Muscle of arm (tissue), 12 donors: Measurements from ENCODE around the gene MRRF. TPM values are rescaled to one million over a fixed set of nuclear protein-coding genes. Genes with fewer than 3 reads are reported as not detected.
"Not testable (repeated sequence)": the region's sequence is repeated elsewhere in the genome, so short reads cannot be mapped to it uniquely, and the experiment has no call there.

Source experiments
- DNase-seq: peaks from one replicate; pipeline ENCODE4 v3.0.0-alpha.2; 2013
- polyA plus RNA-seq, 12 donors: library from polyadenylated mRNA; unstranded; fragments of 120-200 nt; gene quantifications; one replicate each; pipeline ENCODE4 v1.2.1, GENCODE V29; 2013; ENCODE audit not compliant: insufficient read length in 12 of 12

Gene MRRF
- polyA plus RNA-seq, 12 donors = 22.2 to 40.0 (median 29.2) TPM; not detected in 1

DNA sequence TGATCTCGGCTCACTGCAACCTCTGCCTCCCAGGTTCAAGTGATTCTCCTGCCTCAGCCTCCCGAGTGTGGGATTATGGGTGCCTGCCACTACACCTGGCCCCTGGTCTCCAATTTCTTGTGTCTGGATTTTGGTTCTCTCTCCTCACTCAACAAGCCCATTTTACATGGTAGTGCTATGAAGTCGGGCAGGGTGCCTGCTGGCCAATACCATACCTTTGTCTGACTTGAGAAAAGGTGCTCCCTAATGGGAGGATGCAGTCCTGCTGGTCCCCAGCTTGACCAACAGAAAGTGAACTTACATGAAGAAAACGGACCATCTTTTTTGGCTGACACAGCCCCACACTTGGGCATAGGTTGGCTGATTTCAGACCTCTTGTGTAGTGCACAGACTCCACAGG is 84.5 kb downstream of the MRRF start:
- DNase-seq = no peak

DNA sequence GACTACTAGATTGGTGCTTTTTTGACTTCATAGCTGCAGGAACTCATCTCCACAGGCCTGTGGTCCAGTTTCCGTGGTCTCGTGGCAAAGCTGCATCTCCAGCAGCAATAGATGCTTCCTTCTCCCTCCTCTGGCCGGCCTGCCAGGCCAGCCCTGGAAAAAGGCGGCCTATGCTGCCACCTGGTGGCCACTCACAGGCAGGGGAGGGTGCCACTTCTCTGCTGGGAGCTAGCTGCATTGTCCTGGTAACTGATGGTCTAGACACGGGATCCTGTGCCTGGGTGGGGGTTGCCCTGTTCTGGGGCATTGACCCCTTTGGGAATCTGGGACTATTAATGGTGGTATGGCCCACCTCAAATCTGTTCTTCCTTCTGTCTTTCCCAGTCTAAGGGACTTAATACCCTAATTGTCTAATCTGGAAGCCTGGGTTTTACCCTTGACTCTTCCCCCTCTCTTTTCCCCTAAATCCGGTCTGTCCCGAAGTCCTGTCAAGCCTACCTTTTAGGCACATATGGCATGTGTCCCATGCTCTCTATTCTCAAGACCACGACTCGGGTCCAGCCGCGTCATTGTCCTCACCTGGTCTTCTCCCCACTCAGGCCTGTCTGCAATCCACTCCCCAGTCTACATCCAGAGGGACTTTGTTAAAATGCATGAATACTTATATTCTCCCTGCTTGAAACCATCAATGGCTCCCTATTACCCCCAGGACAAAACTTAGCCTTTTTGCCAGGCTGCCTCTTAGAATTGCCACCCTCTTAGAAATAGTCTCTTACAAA is 86.1 kb downstream of the MRRF start:
- peak; percentile 84 for DNase-seq

DNA sequence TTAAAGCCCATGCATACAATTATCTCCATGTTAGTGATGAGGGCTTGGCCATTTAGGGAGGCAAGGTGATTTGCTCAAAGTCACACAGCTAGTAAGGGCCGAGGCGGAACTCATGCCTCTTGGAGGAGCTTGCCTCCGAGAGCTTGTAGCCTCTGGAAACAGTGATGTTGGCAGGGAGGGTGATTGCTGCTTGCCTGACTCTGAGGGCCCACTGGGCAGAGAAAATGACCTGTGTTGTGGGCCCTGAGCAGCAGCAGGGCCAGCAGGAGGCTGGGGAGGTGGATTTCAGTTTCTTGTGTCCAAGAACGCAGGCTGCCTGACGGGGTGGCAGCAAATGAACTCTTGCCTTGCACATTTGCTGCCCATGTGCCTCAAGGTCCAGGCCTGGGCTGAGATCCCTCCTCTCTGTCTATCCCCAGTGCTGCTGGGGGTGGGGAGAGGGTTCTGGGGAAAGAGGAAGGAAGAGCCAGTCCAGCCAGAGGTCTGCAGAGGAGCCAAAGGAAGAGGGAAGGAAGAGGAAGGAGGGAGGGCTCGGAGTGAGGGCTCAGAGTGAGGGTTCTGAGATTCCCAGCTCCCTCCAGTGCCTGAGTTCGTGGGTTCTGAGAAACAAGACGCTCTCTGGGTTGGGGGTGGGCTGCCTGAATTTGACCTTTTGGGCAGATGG is 90.0 kb downstream of the MRRF start:
- DNase-seq = no peak

DNA sequence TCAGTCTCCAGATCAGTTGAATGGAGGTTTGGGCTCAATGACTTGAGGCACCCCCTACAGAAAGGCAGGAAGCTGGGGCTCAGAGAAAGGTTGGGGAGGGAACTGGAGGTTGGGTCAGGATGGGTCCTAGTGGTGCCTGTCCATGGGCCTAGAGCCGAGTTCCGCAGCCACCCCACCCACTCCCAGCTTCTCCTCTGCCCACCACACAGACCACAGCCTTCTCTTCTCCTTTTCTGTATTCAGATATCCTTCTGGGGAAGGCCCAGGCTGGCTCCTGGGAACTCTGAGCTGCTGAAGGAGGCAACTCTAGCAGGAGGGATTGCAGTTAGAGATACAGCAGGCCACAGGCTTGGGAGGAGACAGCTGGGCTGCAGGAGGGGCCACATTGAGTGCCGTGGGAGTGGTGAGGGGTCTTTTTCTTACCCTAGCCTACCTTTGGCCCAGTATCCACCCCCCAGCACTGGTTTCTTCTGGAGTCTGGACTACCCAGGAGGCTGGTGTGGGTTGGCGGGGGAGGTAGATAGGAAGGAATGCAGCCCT is 90.7 kb downstream of the MRRF start:
- no peak for DNase-seq

DNA sequence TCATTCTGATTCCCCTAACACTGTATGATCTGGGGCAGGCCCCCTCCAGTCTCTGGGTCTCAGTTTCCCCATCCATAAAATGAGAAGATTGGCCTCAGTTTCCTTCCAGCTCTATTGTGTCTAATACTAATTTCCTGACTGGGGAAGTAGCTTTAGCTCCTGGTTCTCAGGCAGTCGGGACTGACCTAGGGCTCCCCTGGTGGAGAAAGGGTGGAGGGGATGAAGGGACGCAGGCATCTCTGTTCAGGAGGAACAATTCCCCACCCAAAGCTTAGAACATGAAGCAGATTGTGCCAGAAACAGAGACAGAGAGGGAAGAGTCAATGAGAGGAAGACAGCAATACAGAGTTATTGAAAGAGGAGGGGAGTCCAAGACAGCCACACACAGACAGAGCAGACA is 91.9 kb downstream of the MRRF start:
- DNase-seq = no peak

DNA sequence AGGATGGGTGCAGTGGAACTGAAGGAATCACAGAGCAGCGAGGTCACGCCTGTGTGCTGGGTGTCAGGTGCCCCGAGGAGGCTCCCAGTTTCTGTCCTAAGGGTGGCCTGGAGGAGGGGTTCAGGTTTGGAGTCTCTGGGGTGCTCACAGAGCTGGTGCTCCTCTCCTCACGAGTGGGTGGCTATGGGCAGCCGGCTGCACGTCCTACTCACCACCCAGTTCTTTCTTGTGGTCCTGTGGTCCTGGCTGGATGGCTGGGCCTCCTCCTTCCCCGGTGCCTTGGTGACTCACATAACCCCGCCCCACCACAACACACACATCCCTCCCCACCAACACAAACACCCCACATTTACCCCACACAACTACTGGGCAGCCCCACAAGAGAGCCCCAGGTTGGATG is 96.2 kb downstream of the MRRF start:
- DNase-seq = no peak

DNA sequence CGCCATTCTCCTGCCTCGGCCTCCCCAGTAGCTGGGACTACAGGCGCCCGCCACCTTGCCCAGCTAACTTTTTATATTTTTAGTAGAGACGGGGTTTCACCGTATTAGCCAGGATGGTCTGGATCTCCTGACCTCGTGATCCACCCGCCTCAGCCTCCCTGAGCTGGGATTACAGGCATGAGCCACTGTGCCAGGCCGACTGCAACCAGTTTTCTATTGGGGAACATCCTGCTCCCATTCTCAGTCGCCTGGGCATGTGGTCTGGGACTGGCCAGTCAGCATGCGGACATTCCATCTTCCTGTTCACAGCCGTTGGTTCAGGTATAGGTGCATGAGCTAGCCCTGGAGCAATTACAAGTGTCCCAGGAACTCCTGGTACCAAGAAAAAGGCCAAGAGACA is 98.4 kb downstream of the MRRF start:
- DNase-seq = not testable (repeated sequence)

DNA sequence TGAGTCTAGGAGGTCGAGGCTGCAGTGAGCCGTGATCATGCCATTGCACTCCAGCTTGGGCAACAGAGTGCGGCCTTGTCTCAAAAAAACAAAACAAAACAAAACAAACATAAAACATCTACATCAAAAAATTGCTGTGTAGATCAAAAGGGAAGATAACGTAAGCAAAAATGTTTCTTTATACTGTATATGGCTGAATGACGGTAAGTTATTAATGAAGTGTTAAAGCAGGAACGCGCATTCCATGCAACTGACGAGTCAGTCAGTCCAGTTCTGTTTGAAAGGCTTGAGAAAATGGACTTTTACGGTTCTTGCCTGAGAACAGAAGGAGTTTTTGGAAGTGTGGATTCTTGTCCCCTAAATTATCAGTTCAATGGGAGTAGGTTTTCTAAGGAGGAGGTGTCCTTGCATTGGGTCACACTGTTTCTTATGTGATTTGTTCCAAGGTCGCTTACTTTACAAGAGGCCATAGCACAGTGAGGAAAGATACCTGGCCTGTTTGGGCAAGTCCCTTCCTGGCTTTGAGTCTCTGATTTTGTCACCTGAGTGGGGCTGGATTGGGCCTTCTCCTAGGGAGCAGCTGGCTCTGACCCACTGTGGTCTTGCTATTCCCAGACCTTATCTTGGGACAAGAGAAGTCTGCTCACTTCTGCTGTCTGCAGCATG is 99.6 kb downstream of the MRRF start:
- no peak for DNase-seq

DNA sequence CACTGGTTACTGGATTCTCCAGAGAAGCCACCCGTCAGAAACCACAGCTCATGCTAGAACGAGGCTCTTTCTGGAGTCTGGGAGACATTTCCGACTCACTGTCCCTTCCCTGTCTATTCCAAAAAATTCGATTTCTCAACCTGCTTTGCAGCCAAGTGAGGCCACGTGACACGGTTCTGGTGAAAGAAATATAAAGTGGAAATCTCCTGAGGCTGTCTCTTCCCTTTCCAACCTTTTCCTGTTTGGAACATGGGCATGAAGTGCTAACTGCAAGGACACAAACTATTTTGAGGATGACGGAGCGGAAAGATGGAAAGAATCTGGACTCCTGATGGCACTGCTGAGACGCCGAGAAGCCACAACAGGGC is 100.1 kb downstream of the MRRF start:
- peak; percentile 53 for DNase-seq

DNA sequence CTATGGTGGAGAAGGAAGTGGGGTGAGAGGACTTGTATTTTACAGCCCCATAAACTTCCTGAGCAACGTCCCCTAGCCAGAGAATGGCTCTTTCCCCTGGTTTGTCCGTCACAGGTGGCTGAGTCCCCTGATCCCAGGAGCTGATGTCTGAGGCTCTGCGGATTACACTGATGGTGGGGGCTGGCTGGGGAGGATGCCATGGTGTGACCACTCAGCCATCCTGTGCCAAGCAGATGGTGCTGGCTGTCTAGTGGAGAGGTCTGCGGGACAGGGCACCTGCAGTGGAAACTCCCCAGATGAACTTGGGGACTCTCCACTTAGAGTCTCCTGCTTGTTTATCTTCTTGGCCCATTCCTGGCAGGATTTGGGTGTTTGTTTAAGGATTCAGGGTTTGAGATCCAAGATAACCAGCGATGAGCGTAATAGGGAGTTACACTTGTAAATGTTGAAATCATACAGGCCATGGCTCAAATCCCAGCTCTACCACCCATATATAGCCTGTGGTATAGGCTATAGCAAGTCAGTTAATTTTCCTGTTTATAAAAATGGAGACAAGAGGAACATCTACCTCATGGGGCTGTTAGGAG is 101.5 kb downstream of the MRRF start:
- DNase-seq = no peak

DNA sequence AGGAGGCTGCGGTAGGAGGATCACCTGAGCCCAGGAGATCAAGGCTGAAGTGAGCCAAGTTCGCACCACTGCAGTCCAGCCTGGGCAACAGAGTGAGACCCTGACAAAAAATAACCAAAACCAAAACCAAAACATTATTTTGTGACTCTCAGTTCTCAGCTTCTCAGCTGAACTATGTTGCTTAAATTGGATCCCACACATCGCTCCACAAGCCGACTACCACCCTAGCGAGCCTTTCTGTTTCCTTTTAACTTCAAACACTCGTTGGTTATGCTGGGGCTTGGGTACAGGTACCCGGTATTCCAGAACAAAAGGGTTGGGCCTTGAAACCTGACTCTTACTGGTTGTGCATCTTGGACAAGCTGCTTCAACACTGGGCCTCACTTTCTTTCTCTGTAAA is 102.4 kb downstream of the MRRF start:
- no peak for DNase-seq

DNA sequence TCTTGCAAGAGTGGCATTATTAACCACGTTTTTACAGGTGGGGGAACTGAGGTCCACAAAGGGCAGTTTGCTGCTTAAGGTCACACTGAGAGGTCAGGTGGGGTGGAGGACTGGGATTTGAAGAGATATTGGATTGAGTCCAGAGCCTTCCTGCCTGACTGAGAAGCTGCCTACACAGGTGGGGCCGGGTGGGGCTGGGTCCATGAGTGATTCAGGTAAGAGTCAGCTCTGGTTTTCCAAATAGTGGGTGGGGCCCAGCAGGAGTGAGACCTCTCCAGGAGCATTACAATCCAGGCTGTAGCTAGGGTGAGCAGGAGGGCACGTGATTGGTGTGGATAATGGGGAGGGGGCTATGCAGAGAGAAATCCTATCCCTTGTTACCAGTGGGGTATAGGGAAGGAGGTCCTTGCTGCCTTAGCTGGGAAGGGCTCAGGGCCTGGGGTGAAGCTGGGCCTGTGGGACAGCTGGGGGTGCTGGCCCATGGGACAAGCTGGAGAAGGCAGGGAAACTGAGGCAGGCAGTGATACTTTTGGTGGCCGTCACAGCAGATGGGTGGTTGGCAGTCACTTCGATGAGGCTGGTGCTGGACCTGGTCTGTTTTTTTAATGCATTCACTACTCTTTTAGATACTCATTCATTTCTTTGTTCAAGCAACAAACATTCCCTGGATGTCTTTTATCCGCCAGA is 103.2 kb downstream of the MRRF start:
- DNase-seq = no peak

DNA sequence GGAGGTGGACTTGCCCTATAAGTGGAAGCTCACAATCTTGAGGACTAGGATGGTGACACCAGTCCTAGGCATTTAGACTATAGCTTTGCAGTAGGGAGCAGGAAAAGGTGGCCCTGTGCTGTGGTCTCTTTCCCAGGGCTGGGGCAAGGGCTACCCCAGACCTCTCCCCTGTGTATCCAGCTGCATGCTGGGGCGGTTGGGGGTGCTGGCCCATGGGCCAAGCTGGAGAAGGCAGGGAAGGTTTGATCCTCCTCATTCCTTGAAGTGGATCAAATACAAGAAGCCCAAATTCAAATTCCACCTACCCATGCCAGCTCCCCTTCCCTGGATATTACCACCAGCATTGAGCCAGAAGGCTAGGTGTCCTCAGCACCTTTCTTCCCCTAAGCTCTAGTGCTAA is 104.0 kb downstream of the MRRF start:
- no peak for DNase-seq

DNA sequence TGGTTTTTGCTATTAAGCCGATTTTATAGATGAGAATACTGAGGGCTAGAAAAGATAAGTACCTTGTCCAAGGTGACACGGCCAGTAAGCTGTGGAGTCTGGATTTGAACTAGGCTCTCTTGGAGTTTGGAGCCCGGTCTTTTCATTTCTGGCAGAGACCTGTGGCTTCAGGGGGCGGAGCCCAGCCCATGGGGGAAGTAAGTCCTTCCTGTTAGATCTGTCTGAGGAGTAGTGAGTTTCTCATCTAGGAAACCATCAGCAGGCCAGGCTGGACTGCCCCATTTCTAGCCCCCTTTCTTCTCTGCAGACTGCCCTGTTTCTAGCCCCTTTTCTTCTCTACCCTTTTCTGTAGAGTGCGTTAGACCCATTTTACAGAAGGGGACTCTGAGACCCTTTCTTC is 105.6 kb downstream of the MRRF start:
- no peak for DNase-seq

DNA sequence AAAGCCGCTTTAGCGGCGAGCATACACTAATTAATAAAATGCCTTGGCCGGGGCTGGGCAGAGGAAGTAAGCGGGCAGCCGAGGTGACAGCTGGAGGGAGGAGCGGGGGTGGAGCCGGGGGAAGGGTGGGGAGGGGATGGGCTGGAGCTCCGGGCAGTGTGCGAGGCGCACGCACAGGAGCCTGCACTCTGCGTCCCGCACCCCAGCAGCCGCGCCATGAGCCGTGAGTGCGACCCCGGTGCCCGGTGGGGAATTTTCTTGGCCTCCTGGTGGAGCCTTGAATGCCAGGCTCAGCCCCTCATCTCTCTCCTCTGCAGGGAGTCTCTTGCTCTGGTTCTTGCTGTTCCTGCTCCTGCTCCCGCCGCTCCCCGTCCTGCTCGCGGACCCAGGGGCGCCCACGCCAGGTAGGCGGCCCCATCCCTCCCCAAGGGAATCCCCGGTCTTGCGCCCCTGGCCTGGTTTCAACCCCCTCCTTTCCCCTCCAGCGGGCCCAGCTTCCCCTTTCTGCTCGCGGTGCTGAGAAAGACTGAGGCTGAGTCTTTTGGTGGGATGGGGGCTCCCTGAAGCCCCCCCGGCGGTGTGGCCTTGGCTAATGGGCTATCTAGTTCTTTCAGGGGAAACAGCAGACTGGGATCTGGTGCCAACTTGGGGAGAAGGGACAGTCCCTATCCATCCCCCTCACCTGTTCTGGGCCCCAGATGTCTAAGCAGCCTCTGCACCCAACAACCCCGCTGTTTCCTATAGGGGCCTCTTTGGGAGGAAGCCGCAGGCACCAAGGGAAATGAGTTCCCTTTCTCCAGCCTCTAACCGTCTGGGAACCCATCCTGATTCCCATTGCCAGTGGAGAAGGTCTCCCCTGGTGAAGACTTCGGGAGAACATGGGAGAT is 106.4 kb downstream of the MRRF start, which contains the start of gene PTGS1:
Gene PTGS1, plus strand, starts transcription at position 156 of the 887 bp plus-strand sequence. Its CDS starts 61 bp downstream, at position 217.
- DNase-seq = no peak

DNA sequence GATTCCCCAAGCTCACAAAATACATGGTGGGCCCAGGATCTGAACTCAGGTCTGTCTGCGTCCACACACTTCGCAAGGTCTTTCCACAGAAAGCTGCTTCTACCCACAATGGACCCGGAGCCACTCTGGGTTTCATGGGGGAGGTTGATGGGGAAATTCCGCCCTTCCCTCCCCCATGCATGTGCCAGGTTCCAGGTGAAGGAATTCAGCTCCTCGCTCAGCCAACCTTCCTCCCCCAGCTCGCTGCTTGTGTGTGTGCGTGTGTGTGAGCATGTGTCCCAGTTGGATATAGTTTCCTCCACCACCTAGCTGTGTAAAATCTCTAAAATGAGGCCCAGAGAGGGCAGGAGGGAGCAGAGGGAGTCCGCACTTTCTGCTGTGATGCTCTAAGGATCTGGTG is 107.2 kb downstream of the MRRF start:
- DNase-seq = no peak

DNA sequence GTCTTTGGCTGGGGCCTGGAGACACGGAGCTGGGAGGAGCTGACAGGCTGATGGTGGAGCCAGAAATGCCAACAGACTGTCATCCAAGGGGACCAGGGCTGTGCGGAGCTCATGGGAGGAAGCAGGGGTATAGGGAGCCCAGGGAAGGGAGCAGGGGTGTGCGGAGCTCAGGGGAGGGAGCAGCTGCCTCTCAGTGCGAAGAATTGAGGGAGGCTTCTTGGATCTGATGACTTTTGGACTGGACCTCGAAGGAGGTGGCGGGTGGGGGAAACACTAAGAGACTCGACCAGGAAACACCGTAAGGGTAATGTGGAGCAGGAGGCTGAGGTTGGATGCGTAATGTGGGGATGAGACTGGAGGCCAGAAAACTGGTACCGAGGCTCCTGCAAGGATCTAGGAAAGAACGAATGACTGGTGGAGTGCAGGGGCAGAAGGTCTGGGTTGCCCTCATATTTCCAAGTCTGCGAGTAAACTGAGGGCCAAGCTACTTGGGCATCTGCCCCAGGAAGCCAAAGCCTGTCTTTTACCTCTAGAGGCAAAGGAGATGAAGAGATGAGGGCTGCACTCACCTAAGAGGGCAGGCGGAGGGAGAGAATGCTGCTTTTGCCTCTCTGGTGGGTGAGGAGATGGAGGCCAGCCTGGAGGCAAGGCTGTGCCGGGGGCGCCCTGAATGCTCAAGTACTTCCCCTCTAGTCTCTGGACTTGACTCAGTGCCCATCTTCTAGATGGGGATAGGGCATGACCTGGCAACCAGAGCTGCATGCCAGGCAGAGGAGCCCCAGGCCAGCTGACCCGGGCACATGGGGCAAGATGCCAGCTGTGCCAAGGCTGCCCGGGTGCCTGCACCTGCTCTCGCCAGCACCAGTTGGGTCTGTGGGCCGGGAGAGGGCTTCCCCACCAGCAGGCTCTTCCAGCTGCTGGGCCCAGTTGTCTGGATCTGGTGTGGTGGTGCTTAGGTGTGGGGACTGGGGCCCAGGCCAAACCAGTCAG is 108.5 kb downstream of the MRRF start:
- no peak for DNase-seq

DNA sequence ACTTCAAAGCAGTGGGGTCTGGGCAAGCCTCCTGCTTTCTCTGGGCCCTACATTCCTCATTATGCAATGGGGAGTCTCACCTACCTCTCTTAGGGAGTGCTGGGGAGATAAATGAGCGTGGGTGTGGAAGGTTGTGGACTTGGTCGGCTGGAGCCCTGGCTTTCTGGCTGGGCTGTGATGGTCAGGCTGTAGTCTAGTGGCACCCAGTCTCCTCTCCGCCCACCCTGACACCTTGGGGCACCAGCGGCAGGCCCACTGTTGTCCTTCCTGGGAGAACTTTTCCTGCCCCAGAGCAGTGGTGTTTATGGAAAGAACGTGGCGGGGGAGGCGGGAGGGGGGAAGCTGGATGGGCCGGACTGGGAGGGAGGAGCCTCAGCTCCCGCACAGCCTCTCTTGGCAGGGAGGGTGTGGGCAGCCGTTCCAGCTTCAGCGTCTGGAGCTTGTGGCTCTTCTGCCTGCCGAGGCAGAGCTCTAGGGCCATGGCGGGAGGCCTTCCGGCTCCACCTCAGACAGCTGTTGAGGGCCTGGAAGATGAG is 110.3 kb downstream of the MRRF start:
- DNase-seq = peak; percentile 75

DNA sequence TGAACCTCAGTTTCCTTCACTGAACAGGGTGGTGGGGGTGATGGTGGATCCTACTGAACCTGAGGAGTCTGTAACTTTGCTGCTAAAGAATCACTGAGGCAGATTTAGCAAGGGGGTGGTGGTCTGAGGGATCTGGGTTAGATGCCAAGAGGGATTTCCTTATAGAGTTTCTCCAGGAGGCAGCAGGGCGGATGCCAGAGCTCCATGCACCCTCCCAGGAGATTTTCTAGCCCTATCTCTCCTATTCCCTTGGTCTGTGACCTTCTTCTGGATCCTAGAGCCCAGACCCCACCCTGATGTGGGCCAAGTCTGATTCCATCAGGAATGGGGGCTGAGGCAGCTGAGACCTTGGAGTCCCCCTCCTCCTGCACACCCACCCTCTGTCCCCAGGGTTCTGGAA is 112.1 kb downstream of the MRRF start:
- DNase-seq = no peak
